ENCODE results near the gene CUBN.

- TF ChIP-seq CTCF (IDR thresholded peaks at IDR 0.05) (no peak), POLR2AphosphoS5 (IDR thresholded peaks at IDR 0.05) (no peak), POLR2A (IDR thresholded peaks at IDR 0.05) (no peak)
Observed at GRCh38 chr10:17037910-17038309, 91.7 kb downstream of the CUBN start.

Measured in prostate gland (tissue), 2 donors.